H1 (cell line): ENCODE results near the gene DRGX. TPM values are rescaled to one million over a fixed set of nuclear protein-coding genes. Genes with fewer than 3 reads are reported as not detected.

ENCODE experiments used
- EGR1 ChIP-seq: IDR thresholded peaks from 2 replicates; pipeline ENCODE4 v1.6.1; 2011; ENCODE audit warnings: low read depth, low read length, borderline replicate concordance
- GTF2F1 ChIP-seq: IDR thresholded peaks from 2 replicates; pipeline ENCODE4 v1.6.1; 2012; ENCODE audit warnings: low read depth, low read length, improper control_type of control experiment, borderline replicate concordance
- HDAC2 ChIP-seq, 2 experiments: fragments of 300-600 bp in 1 of 2; sonication (generic) in 1 of 2; IDR thresholded peaks; 2 replicates each; pipeline ENCODE4 v1.6.1; 2011 to 2012; ENCODE audit warnings: low read depth in 2 of 2, low read length in 2 of 2, mild to moderate bottlenecking in 2 of 2, moderate library complexity in 2 of 2, borderline replicate concordance in 1 of 2, inconsistent platforms in 1 of 2
- KDM5A ChIP-seq: fragments of 200-600 bp; IDR thresholded peaks from 2 replicates; pipeline ENCODE4 v1.7.1; 2012; ENCODE audit warnings: mild to moderate bottlenecking, low read length, inconsistent platforms, mixed read lengths
- POLR2A ChIP-seq, 2 experiments: IDR thresholded peaks; 1 replicate in 1 of 2; 2 replicates in 1 of 2; pipeline ENCODE4 v1.6.1; 2011; ENCODE audit warnings: low read depth in 2 of 2, low read length in 2 of 2, mild to moderate bottlenecking in 2 of 2; ENCODE audit errors: control extremely low read depth in 1 of 2
- SIRT6 ChIP-seq: IDR thresholded peaks from one replicate; pipeline ENCODE4 v1.7.1; 2012; ENCODE audit warnings: low read length, inconsistent platforms
- polyA plus RNA-seq, 7 experiments: library from polyadenylated mRNA; depleted of rRNA in 3 of 7; stranded (reverse) in 5 of 7; unstranded in 2 of 7; fragments of >200 nt in 5 of 7; fragments of 200-250 nt in 2 of 7; gene quantifications; 1 replicate in 5 of 7; 2 replicates in 1 of 7; 4 replicates in 1 of 7; pipeline versions ENCODE4 v1.2.1 to v1.2.3, GENCODE V29; 2011 to 2013; ENCODE audit warnings: missing spikeins in 2 of 7, mixed read lengths in 2 of 7
- total RNA-seq: library from RNA; stranded (reverse); fragmentation: NEBNext Ultra II Directional; extraction: Animal tissue kit (Norgen Biotek cat#: 25700); gene quantifications from 2 replicates; pipeline ENCODE4 v1.2.1, GENCODE V29; 2021
- TF ChIP-seq, protein P1 (sequence below): IDR thresholded peaks from 2 replicates; pipeline ENCODE4 v1.6.1; 2011; ENCODE audit warnings: low read depth, mild to moderate bottlenecking, low read length; ENCODE audit not compliant: insufficient read depth

Gene DRGX
- total and polyA plus RNA-seq, 2 of the 8 experiments (the other 6 are each of a cell fraction or from before 2014, with no cell fraction given) = not detected

DNA sequence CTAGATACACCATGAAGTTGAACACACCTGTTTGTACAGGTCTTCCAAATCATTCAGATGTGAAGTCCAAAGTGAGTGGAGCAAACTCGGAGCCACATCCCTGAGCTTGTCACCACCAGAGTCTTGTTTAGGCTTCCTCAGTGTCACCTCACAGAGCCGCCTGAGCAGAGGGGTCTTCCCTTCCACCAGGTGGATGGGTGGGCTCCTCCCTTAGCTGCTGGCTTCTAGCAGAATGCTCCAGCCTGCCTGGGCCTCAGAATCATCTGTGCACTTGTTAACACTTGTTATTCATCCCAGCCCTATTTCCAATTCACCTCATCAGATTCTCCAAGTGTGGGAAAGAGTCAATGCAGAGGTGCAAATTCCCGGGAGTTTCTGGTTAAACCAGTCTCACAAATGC, 64.5 kb downstream of the DRGX start (continued):
- TF ChIP-seq KDM5A = no peak
- TF ChIP-seq SIRT6 = no peak
- no peak for TF ChIP-seq EGR1
- TF ChIP-seq, protein P1, sequence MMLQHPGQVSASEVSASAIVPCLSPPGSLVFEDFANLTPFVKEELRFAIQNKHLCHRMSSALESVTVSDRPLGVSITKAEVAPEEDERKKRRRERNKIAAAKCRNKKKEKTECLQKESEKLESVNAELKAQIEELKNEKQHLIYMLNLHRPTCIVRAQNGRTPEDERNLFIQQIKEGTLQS = no peak
- TF ChIP-seq POLR2A (IDR thresholded peaks at IDR 0.05; ENCODE audit: control extremely low read depth in 1 of 2, low read depth in 2 of 2, low read length in 2 of 2) = no peak
- TF ChIP-seq GTF2F1 = no peak
- no peak for TF ChIP-seq HDAC2 (IDR thresholded peaks at IDR 0.05; ENCODE audit: borderline replicate concordance in 1 of 2, low read depth in 2 of 2, low read length in 2 of 2)
